Caco-2 (cell line): ENCODE results near the gene BGN. TPM values are rescaled to one million over a fixed set of nuclear protein-coding genes. Genes with fewer than 3 reads are reported as not detected.
A peak's percentile ranks its signal among the peaks of the same experiment; 100 is the strongest.

Experiments used
- BruUV-seq: library from RNA; stranded (reverse); fragments of 400-500 nt; replicated peaks from 2 replicates; lab custom pipeline; 2021; lab: Mats Ljungman, UMichigan
- CTCF ChIA-PET: fragments of 300-600 bp; sonication (Branson Sonifier 250); formaldehyde crosslinking; loops from one replicate; lab custom pipeline; 2022; ENCODE audit warnings: antibody characterized with exemption; lab: Charles Lee
- POLR2A ChIA-PET: fragments of 300-600 bp; sonication (Branson Sonifier 250); formaldehyde crosslinking; loops from one replicate; lab custom pipeline; 2022; ENCODE audit warnings: antibody characterized with exemption; lab: Charles Lee
- DNase-seq, 2 experiments: peaks; one replicate each; pipeline versions ENCODE4 v3.0.0 to v3.0.0-alpha.2; 2020 to 2022
- H3K27me3 ChIP-seq: replicated peaks from 2 replicates; pipeline ENCODE4 v1.6.0; 2011; ENCODE audit warnings: low read length; ENCODE audit not compliant: control insufficient read depth, insufficient read depth
- H3K36me3 ChIP-seq: 2 replicates; pipeline ENCODE4 v1.5.1; 2011; ENCODE audit warnings: low read length; ENCODE audit not compliant: control insufficient read depth, insufficient read depth
- H3K4me1 ChIP-seq: fragments of 250-450 bp; sonication (Bioruptor Pico); 2 replicates; pipeline ENCODE4 v1.5.1; 2020; ENCODE audit warnings: mild to moderate bottlenecking
- H3K4me3 ChIP-seq: 2 replicates; pipeline ENCODE4 v1.5.1; 2011; ENCODE audit warnings: low read depth, mild to moderate bottlenecking, control low read depth, low read length
- H3K9me3 ChIP-seq: fragments of 250-450 bp; sonication (Bioruptor Pico); 2 replicates; pipeline ENCODE4 v1.5.1; 2020; ENCODE audit warnings: mild to moderate bottlenecking, moderate library complexity
- H3K27ac Mint-ChIP-seq: one replicate; pipeline ENCODE4 v1.8.0; 2022; ENCODE audit warnings: mixed read lengths; ENCODE audit not compliant: unreplicated experiment
- H3K27me3 Mint-ChIP-seq: one replicate; pipeline ENCODE4 v1.8.0; 2022; ENCODE audit warnings: mixed read lengths; ENCODE audit not compliant: insufficient read depth, unreplicated experiment
- H3K36me3 Mint-ChIP-seq: one replicate; pipeline ENCODE4 v1.8.0; 2022; ENCODE audit warnings: mild to moderate bottlenecking, mixed read lengths; ENCODE audit not compliant: insufficient read depth, unreplicated experiment
- H3K4me1 Mint-ChIP-seq: one replicate; pipeline ENCODE4 v1.8.0; 2022; ENCODE audit warnings: low read depth, mixed read lengths; ENCODE audit not compliant: unreplicated experiment
- H3K4me3 Mint-ChIP-seq: one replicate; pipeline ENCODE4 v1.8.0; 2022; ENCODE audit warnings: mild to moderate bottlenecking, moderate library complexity, mixed read lengths; ENCODE audit not compliant: unreplicated experiment
- H3K9me3 Mint-ChIP-seq: one replicate; pipeline ENCODE4 v1.8.0; 2022; ENCODE audit warnings: mixed read lengths; ENCODE audit not compliant: unreplicated experiment
- CTCF ChIP-seq, 2 experiments: fragments of 200-600 bp in 1 of 2; IDR thresholded peaks; 1 replicate in 1 of 2; 2 replicates in 1 of 2; pipeline versions ENCODE4 v1.5.1 to v1.8.0; 2011 to 2022; ENCODE audit warnings: antibody characterized with exemption in 1 of 2, control low read depth in 1 of 2, inconsistent platforms in 1 of 2, low read depth in 1 of 2, low read length in 1 of 2, mild to moderate bottlenecking in 1 of 2, moderate library complexity in 1 of 2; ENCODE audit not compliant: insufficient read depth in 1 of 2, severe bottlenecking in 1 of 2, unreplicated experiment in 1 of 2
- intact Hi-C: fragments of 100-400 bp; cut with micrococcal nuclease; formaldehyde crosslinking; loops from one replicate; pipeline ENCODE4 v1.10.0; 2022; ENCODE audit not compliant: unreplicated experiment
- total RNA-seq: library from RNA; stranded (reverse); gene quantifications from 2 replicates; pipeline ENCODE4 v1.2.3, GENCODE V29; 2022

The BGN gene
- total RNA-seq, 1 experiment from 2014 or later: 9.9 TPM

GRCh38 chrX:153475751-153476281 is 19.0 kb upstream of the BGN start:
- H3K4me3 Mint-ChIP-seq: peak overlapping the region; percentile 42
- H3K27me3 Mint-ChIP-seq: no peaks in the 10 kb centered on the region
- ChIA-PET POLR2A (no interaction called here), CTCF (interaction anchor here (0.5 kb wide), 1 partner anchor 180 kb away, joined by 4 read pairs; no protein-coding TSS in a partner anchor)
- no TSS peak for BruUV-seq
- TF ChIP-seq CTCF (IDR thresholded peaks at IDR 0.05; ENCODE audit: insufficient read depth in 1 of 2, low read depth in 1 of 2, low read length in 1 of 2, severe bottlenecking in 1 of 2, unreplicated experiment in 1 of 2): no peak
- no peak for DNase-seq
- H3K4me1 Mint-ChIP-seq: no peaks in the 10 kb centered on the region
- H3K9me3 Mint-ChIP-seq: no peaks in the 10 kb centered on the region
- H3K4me1 ChIP-seq: peaks cover 29% of the 10 kb centered on the region
- H3K27me3 ChIP-seq: no peaks in the 10 kb centered on the region
- no peak overlapping the region for H3K4me3 ChIP-seq
- no peaks in the 10 kb centered on the region for H3K9me3 ChIP-seq
- H3K27ac Mint-ChIP-seq: peak overlapping the region; percentile 28
- H3K36me3 Mint-ChIP-seq: no peaks in the 10 kb centered on the region
- no peaks in the 10 kb centered on the region for H3K36me3 ChIP-seq
- intact Hi-C loops: no loop called here

- TF ChIP-seq CTCF (IDR thresholded peaks at IDR 0.05; ENCODE audit: insufficient read depth in 1 of 2, low read depth in 1 of 2, low read length in 1 of 2, severe bottlenecking in 1 of 2, unreplicated experiment in 1 of 2): no peak
- peaks cover 24% of the 10 kb centered on the region for H3K4me1 ChIP-seq
- no peak overlapping the region for H3K27ac Mint-ChIP-seq
- ChIA-PET CTCF (no interaction called here), POLR2A (no interaction called here)
- H3K9me3 ChIP-seq: no peaks in the 10 kb centered on the region
- H3K4me1 Mint-ChIP-seq: no peaks in the 10 kb centered on the region
- H3K27me3 Mint-ChIP-seq: no peaks in the 10 kb centered on the region
- H3K4me3 ChIP-seq: no peak overlapping the region
- H3K27me3 ChIP-seq: no peaks in the 10 kb centered on the region
- H3K4me3 Mint-ChIP-seq: no peak overlapping the region
- no peaks in the 10 kb centered on the region for H3K36me3 Mint-ChIP-seq
- no peaks in the 10 kb centered on the region for H3K36me3 ChIP-seq
- DNase-seq: no peak
- BruUV-seq: no TSS peak
- intact Hi-C loops: no loop called here
- H3K9me3 Mint-ChIP-seq: no peaks in the 10 kb centered on the region
These were observed 18.0 kb upstream of the BGN start for GRCh38 chrX:153476666-153477363.

- H3K27ac Mint-ChIP-seq: no peak overlapping the region
- TF ChIP-seq CTCF (IDR thresholded peaks at IDR 0.05; ENCODE audit: insufficient read depth in 1 of 2, low read depth in 1 of 2, low read length in 1 of 2, severe bottlenecking in 1 of 2, unreplicated experiment in 1 of 2): no peak
- no peaks in the 10 kb centered on the region for H3K36me3 Mint-ChIP-seq
- no peak overlapping the region for H3K4me3 Mint-ChIP-seq
- ChIA-PET POLR2A (no interaction called here), CTCF (no interaction called here)
- Histone ChIP-seq H3K4me3 (no peak overlapping the region), H3K27me3 (no peaks in the 10 kb centered on the region), H3K4me1 (peaks cover 24% of the 10 kb centered on the region), H3K9me3 (no peaks in the 10 kb centered on the region), H3K36me3 (no peaks in the 10 kb centered on the region)
- intact Hi-C loops: no loop called here
- H3K27me3 Mint-ChIP-seq: no peaks in the 10 kb centered on the region
- no peaks in the 10 kb centered on the region for H3K4me1 Mint-ChIP-seq
- BruUV-seq: no TSS peak
- no peak for DNase-seq
- no peaks in the 10 kb centered on the region for H3K9me3 Mint-ChIP-seq
These were observed 17.4 kb upstream of the BGN start for GRCh38 chrX:153477364-153477857.
